Left ventricle myocardium superior (tissue), 1 donor: ENCODE measurements around the gene XRCC1. TPM values are rescaled to one million over a fixed set of nuclear protein-coding genes. Genes with fewer than 3 reads are reported as not detected.
A peak's percentile ranks its signal among the peaks of the same experiment; 100 is the strongest.
"Not testable (repeated sequence)": the region's sequence is repeated elsewhere in the genome, so short reads cannot be mapped to it uniquely, and the experiment has no call there.

ENCODE experiments used
- ATAC-seq: fragments of 200-7000 bp; cut with Tn5 transposase; one replicate; pipeline ENCODE4 v1.9.1; 2020; ENCODE audit warnings: mild to moderate bottlenecking, moderate library complexity
- DNase-seq: peaks from one replicate; pipeline ENCODE4 v3.0.0-alpha.2; 2020
- intact Hi-C: fragments of 100-400 bp; cut with micrococcal nuclease; formaldehyde crosslinking; loops from one replicate; pipeline ENCODE4 v1.11.0; 2022
- total RNA-seq: library from RNA; stranded (reverse); fragmentation: NEBNext Ultra II Directional; extraction: Animal tissue kit (Norgen Biotek cat#: 25700); gene quantifications from one replicate; pipeline ENCODE4 v1.2.1, GENCODE V29; 2021
- donor health status: DM: no; HTN: yes; CAD: no; lungs with severe emphysema.

XRCC1 gene
- total RNA-seq, 1 donor from 2014 or later: 15.7 TPM

- ATAC-seq (no peak), DNase-seq (no peak)
- intact Hi-C loops: no loop called here
These were observed 22.7 kb downstream of the XRCC1 start for GRCh38 chr19:43552616-43553015.

DNA sequence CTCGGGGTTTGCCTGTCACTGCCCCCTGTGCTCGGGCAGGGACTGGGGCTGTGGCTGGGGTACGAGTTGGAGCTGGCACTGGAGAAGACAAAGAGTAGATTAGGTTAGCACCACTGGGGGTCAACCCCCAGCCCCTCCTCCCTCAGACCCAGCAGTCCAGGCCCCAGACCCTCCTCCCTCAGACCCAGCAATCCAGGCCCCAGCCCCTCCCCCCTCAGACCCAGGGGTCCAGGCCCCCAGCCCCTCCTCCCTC is 23.2 kb downstream of the XRCC1 start:
- no peak for ATAC-seq
- intact Hi-C loops: no loop called here
- DNase-seq: no peak

DNA sequence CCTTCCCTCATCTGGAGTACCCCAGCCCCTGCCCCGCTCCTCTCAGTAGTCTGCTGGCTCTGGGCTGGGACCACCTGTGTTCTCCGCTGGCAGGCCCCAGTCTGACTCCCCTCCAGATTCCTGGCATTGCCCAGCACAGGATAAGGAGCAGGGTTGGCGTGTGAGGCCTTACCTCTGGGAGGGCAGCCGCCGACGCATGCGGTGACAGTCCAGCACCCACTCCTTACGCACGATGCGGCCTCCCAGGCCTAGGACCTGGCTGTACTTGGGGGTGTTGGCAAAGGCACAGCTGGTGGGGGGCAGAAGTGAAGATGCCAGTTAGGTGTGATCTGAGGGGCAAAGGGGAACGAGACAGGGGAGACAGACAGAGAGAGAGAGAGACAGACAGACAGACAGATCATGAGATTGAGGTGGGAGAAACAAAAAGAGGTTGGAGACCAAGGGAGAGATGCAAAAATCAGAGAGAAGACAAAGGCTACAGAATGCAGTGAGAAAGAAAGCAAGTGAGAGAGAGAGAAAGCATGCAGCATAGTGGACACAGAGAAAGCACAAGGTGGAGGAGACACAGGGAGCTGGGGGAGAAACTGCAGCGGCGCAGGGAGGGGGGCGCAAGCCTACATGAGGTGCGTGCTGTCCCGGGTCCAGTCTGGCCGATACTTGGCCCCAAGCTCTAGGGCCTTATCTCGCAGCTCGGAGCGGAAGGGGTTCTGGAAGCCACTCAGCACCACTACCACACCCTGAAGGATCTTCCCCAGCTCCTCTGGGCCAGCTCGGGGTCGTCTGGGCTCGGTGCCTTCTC is 23.7 kb downstream of the XRCC1 start:
- DNase-seq (no peak), ATAC-seq (no peak)
- intact Hi-C loops: no loop called here

DNA sequence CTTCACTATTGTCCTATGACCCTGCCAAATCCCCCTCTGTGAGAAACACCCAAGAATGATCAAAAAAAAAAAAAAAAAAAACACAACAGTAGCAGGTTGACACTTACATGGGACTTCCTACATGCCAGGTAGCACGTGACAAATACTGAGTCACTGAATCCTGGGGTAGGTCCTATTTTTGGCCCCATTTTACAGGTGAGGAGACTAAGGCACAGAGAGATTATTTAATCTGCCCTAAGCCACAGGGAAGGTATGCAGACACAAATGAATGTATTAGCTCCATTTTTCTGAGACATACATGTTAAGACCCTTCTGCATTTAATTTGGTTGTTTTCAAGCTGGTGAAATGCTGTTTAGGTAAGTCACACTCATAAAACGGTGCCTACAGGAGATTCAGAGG is 26.6 kb downstream of the XRCC1 start:
- intact Hi-C loops: no loop called here
- no peak for ATAC-seq
- DNase-seq: no peak

GRCh38 chr19:43547926-43548325 is 27.4 kb downstream of the XRCC1 start:
- intact Hi-C loops, ATAC-seq, DNase-seq: not testable (repeated sequence)

- ATAC-seq (no peak), DNase-seq (no peak)
- intact Hi-C loops: no loop called here
These were observed 28.7 kb downstream of the XRCC1 start for GRCh38 chr19:43546581-43546980.

DNA sequence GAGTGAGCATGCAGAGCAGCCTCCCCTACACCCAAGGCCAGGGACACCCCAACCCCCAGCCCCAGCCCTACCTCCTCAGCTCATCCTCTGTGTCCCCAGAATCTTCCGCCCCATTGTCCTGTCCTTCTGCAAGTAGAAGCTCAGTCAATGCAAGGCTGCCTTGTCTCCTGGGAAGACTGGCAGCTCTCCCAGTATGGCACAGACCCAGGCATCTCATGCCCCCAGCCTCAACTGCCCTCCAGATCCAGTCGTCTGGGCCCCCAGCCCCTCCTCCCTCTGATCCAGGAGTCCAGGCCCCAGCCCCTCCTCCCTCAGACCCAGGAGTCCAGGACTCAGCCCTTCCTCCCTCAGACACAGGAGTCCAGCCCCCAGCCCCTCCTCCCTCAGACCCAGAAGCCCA is 29.3 kb downstream of the XRCC1 start:
- intact Hi-C loops: no loop called here
- no peak for DNase-seq

DNA sequence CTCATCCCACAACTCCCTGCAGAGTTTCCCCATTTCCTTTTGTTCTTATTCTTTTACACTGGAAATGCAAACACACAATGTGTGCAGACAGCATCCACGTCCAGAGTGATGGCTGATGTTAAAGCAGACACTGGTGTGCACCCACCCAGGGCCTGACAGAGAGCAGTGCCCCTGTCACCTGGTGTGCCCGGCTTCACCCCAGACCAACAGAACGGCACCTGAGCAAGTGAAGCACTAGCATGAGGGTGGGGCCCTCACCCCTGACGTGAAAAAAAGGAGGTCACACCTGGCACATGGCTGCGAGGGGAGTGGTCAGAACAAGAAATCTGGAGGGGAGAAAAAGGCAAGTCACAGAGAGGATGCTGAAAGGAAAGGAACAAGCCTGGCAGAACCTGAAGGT is 30.1 kb downstream of the XRCC1 start:
- intact Hi-C loops: no loop called here
- no peak for DNase-seq
- ATAC-seq: no peak

More for the DNA sequence above, 29.3 kb downstream of the XRCC1 start:
- no peak for ATAC-seq

DNA sequence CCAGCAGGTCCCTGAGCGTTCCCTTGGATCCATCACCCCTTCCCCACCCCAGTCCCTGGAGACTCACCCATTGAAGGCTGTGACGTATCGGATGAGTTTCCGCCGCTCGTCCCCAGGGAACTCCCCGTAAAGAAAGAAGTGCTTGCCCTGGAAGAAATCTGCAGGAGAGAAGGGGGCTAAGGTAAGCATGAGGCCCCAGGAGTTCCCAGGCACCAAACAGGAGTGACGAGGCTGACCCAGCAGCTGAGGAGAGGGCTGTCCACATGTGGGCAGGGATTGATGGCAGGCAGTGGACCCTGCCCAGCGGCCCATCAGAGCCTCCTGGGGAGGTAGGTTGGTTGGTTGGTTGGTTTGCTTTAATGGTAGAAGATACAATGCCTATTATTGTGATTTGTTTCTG is 31.2 kb downstream of the XRCC1 start:
- intact Hi-C loops: no loop called here
- ATAC-seq (no peak), DNase-seq (no peak)

DNA sequence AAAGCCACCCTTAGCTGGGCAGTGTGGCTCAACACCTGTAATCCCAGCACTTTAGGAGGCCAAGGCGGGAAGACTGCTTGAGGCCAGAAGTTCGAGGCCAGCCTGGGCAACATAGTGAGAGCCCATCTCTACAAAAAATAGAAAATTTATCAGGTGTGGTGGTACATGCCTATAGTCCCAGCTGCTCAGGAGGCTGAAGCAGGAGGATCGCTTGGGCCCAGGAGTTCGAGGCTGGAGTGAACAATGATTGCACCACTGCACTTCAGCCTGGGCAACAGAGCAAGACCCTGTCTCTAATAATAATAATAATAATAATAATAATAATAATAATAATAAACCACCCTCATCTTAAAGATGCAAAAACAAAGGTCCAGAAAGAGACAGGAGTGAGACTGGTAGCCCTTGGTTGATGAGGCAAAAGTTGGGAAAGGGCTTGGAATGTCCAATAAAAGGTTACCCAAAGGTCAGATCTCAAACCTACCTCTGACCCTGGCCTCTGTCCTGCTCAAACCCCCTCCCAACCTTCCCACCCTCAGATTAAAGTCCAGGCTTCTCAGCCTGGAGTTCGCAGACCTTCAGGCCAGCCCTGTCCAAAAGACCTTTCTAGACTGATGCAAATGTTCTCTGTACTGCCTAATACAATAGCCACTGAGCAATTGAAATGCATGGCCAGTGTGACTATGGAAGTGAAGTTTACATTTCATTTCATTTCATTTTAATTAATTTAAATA is 33.2 kb downstream of the XRCC1 start:
- intact Hi-C loops: no loop called here
- DNase-seq (no peak), ATAC-seq (no peak)

- no peak for DNase-seq
- no peak for ATAC-seq
- intact Hi-C loops: no loop called here
These were observed 34.9 kb downstream of the XRCC1 start for GRCh38 chr19:43540381-43540780.

- ATAC-seq: no peak
- no peak for DNase-seq
- intact Hi-C loops: no loop called here
These were observed 36.4 kb downstream of the XRCC1 start for GRCh38 chr19:43538922-43539321.

GRCh38 chr19:43534816-43535761 is 40.2 kb downstream of the XRCC1 start:
- ATAC-seq: peak; percentile 7
- intact Hi-C loops: no loop called here
- peak; percentile 83 for DNase-seq

DNA sequence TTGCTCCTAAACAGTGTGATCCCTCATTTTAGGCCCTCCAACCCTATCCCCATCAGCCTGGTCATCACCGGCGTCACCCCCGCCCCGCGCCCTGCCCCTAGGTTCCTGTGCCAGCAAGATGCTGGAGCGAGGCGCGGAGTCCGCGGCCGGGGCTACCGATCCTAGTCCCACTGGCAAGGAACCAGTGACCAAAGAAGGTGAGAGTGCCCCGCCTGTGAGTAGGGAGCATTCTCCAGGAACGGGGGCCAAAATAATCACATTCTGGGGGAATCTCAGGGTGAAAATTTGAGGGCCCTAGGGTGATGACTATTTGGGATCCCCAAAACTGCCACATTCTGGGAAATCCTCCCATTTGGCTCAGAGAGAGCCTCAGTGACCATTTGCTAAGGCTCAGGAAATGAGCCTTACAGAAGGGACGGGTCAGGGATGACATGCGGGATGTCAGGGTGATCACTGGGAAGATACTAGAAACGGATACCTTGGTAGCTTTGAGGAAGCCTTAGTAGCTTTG is 41.0 kb downstream of the XRCC1 start:
- ATAC-seq: no peak
- intact Hi-C loops: no loop called here
- DNase-seq: no peak

DNA sequence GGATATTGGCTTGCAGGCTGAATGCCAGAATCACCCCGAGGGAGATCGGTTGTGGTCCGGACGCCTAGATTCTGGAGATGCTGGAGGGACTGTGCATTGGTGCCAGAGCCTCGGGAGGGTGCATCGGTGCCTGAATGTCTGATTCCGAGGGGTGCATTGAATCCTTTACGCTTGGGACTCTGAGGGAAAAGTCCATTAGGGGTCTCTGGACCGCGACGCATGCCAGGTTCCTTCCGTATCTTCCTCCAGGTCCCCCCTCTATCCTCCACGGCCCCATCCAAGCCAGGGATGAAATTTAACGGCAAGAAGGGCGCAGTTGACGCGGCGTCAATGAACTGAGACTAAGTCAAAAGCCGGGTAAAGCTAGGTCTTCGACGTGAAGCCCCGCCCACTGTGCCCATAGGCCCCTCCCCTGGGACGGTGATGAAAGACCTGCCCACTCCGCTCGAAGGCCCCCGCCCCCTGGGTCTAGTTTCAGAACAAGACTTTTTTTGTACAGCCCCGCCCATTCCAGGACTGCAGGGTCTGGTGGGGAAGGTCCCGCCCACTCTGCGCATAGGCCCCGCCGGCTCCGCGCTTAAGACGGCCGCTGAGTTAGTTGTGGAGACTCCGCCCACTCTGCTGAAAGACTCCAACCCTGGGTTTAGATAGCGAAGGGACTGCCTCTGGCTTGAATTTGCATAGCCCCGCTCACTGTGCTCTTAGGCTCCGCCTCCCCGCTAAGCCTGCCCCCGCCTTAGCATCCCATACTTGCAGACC is 41.6 kb downstream of the XRCC1 start:
- intact Hi-C loops: no loop called here
- ATAC-seq (peak; percentile 88), DNase-seq (peak; percentile 98)

GRCh38 chr19:43532962-43533545 is 42.3 kb downstream of the XRCC1 start, which contains the start of gene ZNF575:
Gene ZNF575 (plus strand): TSS chr19:43533188. CDS start chr19:43534423, 1,235 bp downstream.
- DNase-seq (peak; percentile 93), ATAC-seq (peak; percentile 80)
- intact Hi-C loops: no loop called here

GRCh38 chr19:43532571-43532961 is 42.8 kb downstream of the XRCC1 start:
- DNase-seq: peak; percentile 71
- ATAC-seq: peak; percentile 5
- intact Hi-C loops: no loop called here

- DNase-seq: peak; percentile 50
- intact Hi-C loops: no loop called here
- ATAC-seq: peak; percentile 5
These were observed 47.3 kb downstream of the XRCC1 start for GRCh38 chr19:43527860-43528622.
